NCI-H510A treated with DMSO at 0.1 percent for 48 hours (cell line): ENCODE results near the gene TK2.
"Not testable (repeated sequence)": the region's sequence is repeated elsewhere in the genome, so short reads cannot be mapped to it uniquely, and the experiment has no call there.

ENCODE experiments used
- DNase-seq: peaks from one replicate; lab custom pipeline; 2025; lab: John Stamatoyannopoulos, UW

Gene TK2

DNA sequence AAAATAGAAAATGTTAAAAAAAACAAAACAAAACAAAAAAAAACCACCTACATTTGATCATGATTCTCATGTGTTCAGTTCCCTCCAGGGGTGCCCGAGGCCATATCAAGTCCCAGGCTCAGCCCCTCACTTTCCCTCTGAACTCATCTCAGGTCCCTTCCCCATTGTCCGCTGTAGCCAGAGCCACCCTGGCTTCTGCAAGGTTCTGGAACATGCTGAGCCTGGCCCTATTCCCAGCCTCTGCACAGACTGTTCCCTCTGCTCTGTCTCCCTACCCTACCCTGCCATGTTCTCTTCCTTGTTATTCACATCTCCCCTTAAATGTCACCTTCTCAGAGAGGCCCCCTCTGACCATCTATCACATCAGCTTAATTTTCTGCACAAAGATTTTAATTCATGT is 46.9 kb downstream of the TK2 start:
- no peak for DNase-seq

DNA sequence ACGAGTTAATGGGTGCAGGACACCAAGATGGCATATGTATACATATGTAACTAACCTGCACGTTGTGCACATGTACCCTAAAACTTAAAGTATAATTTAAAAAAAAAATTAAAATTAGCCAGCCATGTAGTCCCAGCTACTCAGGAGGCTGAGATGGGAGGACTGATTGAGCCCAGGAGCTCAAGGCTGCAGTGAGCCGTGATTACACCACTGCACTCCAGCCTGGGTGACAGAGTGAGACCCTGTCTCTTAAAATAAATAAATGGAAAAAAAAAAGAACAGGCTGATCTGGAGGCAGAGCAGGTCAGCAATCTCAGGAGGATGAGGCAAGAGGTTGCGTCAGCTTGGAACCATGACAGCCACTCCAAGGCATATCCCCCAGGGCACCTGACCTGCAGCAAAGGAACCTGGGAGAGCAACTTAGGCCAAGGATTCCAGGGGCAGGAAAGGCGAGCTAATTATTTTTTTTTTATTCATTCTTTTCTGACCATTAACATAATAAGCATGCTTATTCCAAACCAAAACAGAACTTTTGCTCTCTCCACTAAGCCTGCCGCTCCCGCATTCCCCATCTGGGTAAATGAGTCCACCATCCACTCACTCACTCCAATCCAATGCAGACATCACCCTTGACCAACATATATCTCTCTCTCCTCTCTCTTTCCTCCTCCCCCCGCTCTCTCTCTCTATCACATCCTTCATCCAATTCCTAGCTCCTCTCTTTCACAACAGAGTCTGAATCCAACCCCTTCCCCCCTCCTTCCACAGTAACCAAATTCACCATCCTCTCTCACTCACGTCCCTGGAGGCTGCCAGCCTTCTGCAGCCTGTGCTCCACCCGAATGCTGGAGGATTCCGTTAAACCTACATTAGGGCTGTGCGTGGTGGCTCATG is 47.7 kb downstream of the TK2 start:
- no peak for DNase-seq

DNA sequence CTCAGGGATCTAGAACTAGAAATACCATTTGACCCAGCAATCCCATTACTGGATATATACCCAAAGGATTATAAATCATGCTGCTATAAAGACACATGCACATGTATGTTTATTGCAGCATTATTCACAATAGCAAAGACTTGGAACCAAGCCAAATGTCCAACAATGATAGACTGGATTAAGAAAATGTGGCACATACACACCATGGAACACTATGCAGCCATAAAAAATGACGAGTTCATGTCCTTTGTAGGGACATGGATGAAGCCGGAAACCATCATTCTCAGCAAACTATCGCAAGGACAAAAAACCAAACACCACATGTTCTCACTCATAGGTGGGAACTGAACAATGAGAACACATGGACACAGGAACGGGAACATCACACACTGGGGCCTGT is 48.4 kb downstream of the TK2 start:
- not testable (repeated sequence) for DNase-seq

DNA sequence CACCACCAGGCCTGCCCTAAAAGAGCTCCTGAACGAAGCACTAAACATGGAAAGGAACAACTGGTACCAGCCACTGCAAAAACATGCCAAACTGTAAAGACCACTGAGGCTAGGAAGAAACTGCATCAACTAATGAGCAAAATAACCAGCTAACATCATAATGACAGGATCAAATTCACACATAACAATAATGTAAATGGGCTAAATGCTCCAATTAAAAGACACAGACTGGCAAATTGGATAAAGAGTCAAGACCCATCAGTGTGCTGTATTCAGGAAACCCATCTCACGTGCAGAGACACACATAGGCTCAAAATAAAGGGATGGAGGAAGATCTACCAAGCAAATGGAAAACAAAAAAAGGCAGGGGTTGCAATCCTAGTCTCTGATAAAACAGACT is 52.0 kb downstream of the TK2 start:
- DNase-seq, result not testable (repeated sequence)

DNA sequence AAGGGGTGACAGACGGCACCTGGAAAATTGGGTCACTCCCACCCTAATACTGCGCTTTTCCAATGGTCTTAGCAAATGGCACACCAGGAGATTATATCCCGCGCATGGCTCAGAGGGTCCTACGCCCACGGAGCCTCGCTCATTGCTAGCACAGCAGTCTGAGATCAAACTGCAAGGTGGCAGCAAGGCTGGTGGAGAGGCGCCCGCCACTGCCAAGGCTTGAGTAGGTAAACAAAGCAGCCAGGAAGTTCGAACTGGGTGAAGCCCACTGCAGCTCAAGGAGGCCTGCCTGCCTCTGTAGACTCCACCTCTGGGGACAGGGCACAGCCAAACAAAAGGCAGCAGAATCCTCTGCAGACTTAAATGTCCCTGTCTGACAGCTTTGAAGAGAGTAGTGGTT is 53.7 kb downstream of the TK2 start:
- DNase-seq, result not testable (repeated sequence)

DNA sequence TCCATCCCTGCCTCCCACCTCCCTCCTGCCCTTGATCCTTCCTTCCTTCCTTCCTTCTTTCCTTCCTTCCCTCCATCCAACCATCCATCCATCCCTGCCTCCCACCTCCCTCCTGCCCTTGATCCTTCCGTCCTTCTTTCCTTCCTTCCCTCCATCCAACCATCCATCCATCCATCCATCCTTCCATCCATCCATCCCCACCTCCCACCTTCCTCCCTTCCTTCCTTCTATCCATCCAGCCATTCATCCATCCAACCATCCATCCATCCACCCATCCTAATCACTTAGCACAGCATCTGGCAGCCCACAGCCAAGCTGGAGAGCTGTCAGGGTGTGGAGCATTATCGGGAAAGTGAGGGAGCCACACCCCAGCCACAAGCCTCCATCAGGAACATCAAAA is 54.5 kb downstream of the TK2 start:
- no peak for DNase-seq

DNA sequence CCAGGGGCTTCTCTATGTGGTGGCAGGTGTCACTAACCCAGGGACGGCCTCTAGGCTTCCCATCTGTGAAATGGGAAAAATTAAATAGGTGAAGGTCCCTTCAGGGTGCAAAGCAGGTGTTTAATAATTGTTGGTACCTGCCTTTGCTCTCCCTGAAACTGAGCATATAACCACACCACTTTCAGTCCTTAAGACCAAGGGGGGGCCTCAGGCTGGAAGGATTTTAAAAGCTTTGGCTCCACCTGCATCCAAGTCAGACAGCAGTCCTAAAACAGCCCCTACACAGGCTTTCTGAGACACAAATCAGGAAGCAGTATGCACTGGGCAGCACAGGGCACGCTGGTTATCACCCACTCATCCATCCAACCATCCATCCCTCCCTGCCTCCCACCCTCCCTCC is 55.0 kb downstream of the TK2 start:
- no peak for DNase-seq

DNA sequence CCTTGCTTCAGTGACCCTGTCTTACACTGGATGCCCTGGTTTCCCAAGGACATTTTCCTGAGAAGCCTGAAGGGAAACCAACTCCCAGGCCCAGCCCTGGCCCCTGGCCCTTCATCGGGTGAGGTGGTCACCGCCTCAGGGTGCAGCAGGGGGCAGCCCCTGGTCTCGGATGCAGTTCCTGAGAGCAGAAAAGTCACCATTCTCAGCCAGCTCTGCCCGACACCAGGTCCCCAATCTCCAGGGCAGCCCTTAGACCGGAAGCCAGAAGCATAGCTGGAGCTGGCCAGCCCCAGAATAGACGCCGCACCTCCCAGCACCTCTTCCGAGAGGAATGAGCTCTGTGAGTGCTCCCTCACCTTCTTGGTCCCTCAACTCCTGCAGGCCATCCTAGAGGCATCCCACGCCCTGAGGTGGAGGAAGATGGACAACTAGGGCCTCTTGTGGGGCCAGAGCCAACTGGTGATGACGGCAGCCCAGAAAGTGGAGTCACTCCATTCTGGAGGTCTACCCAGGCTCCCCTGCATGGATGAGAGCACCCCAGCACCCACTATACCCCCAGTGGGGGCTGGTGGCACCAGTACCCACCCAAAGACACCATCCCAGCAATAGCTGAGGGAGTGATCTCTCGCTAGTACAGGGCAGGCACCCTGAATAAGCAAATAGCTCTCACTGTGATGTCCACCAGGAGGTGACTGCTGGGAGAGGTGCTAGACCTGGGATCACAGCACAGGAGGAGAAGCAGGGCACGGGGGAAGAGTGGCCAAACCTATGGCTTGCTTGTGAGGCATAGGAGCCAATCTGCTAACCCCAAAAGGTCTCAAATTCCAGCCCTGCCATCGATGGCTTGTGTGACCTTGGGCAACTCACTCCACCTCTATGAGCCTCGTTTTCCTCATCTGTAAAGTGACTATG is 56.2 kb downstream of the TK2 start:
- no peak for DNase-seq

DNA sequence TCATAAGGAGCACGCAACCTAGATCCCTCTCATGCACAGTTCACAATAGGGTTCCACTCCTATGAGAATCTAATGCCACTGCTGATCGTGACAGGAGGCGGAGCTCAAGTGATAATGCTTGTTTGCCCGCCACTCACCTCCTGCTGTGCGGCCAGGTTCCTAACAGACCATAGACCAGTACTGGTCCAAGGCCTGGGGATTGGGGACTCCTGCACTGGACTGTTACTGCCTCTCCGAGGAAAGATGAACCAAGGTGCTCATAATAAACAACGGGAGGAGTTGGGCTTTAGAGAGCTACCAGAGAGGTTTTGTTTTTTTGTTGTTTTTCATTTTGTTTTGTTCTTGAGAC is 58.2 kb downstream of the TK2 start:
- DNase-seq, result no peak

DNA sequence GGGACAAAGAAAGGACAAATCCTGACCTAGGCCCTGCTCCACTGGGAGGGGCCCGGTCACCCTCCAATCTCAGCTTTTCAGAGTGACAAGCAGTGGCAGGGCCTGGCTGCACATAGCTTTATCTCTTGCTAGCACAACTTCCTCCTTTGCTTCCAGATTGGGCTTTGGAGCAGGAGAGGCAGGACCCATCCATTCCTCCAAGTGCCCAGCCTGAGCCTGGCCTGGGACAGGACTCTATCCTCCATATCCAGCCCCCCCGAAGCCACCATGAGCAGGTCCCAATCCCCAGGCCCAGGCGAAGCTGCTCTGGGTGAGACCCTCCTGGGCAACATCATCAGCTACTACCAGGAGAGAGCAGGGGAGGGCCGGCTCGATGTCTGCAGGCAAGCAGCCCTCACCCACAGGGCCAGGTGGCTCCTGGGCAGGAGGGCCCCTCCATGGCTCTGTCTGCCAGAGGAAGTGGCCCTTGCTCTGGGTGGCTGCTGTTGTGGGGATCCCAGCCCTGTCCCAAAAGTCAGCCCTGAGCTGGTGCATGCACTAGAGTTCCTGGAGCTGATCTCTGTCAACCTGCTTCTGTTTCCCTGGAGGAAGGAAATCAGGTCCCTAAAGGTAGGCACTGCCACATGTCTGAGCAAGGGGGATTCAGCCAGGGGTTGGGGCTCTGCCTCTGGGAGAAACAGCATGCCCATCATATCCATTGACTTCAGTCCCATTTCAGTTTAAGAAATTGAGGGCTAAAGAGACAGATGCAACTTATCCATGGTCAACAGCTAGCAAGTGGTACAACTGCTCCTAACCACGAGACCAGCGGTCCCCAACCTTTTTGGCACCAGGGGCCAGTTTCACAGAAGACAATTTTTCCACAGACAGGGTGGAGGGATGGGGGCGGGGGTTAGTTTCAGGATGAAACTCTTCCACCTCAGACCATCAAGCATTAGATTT is 58.9 kb downstream of the TK2 start:
- DNase-seq, result no peak

DNA sequence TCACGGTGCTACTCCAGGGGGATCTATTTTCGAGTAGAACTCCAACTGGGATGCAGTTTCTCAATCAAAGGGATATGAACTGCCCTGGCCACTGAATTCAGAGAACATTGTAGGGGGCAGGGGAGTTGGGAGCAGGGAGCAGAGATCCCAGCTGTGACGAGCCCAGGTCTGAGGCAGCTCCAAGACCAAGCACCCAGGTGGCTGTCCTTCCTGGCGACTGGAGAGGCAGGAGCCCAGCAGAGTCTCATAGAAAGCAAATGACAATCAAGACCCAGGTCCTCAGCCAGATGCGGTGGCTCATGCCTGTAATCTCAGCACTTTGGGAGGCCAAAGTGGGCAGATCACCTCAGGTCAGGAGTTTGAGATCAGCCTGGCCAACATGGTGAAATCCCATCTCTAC is 60.1 kb downstream of the TK2 start:
- no peak for DNase-seq

DNA sequence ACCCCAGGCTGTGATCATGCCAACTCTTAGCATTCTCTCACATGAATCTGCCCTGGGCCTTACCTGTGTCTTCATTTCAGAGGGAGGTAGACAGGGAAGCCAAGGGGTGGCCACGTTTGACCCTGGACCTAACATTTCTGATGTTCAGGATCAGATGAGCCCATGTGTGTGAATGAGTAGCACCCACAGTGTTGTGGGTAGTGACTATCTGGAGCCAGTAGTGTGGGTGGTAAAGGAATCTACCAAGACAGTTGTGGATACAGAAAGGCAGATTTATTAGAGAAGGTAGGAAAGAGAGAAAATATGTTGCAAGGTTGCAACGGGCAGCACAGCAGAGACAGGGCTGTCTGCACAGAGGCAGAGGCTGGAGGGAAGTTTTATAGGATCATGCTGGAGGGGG is 60.5 kb downstream of the TK2 start:
- no peak for DNase-seq

DNA sequence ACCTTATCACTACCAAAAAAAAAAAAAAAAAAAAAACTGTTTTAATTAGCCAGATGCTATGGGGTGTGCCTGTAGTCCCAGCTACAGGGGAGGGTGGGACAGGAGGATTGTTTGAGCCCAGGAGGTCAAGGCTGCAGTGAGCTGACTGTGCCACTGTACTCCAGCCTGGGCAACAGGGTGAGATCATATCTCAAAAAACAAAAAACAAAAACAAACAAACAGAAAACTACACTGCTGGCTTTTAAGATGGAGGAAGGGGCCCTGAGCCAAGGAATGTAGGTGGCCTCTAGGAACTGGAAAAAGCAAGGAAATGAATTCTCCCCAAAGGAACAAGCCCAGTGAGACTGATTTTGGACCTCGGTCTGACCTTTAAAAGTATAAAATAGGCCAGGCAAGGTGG is 61.4 kb downstream of the TK2 start:
- no peak for DNase-seq

DNA sequence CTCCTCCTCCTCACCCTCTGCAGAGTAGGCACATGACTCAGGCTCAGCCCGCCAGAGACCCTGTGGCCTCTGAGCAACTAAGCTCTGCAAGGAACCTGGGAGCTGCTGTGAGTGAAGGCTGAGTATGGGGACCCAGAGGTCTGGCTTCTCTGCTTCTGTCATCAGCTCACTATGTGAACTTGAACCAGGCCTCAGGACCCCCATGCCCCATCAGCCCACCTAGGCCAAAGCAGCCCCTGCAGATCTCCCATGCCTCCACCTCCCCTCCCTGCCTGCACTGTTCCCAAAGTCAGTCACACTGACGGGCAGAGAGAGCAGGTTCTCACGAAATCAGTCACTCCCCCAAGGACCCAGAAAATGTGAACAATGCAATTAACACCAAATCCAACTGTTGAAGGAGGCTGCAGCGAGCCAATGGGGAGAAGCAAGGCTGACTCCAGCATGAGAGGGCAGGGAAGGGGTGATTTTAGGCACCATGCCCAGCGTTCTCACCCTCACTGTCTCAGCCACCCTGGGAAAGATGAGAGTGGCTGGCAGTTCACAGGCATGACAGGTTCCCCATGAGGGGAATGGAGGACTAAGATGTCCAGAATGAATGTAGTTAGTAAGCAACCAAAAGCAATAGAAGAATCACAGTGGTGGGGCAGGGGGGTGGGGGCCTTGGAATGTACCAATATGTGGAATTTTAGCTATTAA is 62.2 kb downstream of the TK2 start:
- no peak for DNase-seq

DNA sequence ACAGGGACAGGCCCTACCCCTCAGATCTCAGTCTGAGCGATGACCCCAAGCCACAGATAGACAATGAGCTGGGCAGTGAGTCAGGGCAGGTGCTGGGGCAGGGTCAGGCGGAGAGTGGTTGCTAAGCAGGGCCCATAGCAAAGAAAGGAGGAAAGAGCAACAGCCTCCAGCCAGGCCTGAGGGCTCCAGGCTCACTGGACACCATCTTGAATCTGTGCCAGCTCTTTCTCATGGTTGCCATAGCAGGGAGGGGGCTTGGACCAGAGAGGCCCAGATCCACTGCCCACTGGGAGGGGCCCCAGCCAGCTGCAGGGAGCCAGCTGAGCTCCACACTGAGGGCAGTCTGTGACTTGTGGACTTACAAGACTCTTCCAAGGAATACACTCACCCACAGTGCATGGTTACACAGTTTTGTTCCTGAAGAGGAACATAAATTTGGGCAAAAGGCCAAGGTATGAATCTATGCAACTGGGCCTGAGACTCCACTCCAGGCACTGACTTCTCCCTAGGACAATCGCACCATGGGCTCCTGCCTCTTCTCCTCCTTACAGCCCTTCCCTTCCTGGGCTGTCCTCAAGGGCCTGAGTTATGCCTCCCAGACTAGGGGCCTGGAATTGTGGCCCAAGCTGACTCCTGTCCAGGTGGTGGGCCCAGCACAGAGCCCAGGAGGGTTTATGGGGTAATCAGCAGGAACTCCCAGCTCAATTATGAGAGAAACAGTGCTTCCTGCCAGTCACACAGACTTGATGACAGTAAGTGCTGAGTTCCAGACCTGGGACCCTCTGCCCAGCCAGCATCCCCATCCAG is 62.9 kb downstream of the TK2 start:
- no peak for DNase-seq

DNA sequence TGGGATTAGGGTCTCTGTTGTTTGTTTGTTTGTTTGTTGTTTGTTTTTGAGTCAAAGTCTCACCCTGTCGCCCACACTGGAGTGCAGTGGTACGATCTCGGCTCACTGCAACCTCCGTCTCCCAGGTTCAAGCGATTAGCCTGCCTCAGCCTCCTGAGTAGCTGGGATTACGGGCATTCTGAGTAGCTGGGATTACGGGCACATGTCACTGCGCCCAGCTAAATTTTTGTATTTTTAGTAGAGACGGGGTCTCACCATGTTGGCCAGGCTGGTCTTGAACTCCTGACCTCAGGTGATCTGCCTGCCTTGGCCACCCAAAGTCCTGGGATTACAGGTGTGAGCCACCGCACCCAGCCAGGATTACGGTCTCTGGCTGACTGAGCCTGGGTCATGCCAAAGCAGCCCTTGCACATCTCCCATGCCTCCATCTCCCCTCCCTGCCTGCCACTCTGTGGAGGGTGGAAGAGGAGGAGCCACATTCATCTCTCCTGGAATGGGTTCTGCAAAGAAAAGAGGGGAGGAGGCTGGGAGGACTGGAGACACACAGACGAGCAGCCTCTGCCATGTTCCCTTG is 63.6 kb downstream of the TK2 start:
- no peak for DNase-seq

DNA sequence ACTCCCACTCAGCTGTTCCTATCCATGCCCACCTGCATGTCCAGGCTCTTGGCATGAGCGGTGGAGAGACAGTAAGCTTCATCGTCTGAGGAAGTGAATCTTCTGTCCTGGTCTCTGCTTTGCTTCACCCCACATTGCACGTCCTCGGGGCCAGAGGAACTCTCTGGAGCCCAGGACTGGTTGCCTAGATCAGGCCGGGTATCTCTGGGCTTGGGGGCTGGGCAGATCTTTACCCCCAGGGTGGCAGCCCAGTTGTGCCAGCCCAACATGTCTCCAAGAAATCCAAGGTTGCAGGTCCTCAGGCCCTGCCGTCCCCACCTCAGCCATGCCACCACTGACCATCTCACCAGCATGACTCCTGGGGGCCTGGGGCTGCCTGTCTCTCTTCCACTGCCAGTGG is 64.5 kb downstream of the TK2 start:
- DNase-seq, result no peak

DNA sequence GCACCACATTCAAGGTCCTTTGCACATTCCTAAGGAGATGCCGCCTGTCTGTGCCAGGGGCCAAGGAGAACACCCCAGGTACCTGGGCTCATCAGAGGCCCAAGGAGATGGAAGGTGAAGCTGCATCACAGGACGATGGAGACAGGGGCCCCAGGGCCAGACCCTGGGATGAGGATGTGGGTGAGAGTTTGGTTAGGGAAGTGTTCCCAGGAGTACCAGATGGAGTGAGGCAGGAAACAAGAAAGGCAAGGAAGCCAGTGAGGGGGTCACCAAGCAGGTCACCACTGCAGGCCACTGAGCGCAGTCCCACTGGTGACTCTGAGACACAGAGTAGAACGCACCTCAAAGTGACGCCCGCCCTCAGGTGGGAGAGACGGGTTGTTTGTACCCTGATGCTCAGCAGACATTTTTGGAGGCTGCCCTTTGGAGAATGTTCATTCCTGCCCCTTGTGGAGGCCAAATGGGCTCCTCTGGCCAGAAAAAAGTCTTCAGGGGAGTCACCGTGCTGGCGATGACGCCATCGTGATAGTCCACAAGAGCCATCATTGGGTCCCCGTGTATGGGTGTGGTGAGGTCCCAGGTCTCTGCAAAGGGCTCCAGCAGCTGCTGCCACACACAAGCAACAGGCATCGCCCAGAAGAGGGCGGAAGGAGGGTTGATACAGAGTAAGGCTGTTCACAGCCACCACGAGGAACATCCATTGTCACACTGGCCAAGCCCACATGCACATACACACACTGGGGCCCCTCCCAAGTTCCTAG is 65.3 kb downstream of the TK2 start:
- DNase-seq, result no peak

DNA sequence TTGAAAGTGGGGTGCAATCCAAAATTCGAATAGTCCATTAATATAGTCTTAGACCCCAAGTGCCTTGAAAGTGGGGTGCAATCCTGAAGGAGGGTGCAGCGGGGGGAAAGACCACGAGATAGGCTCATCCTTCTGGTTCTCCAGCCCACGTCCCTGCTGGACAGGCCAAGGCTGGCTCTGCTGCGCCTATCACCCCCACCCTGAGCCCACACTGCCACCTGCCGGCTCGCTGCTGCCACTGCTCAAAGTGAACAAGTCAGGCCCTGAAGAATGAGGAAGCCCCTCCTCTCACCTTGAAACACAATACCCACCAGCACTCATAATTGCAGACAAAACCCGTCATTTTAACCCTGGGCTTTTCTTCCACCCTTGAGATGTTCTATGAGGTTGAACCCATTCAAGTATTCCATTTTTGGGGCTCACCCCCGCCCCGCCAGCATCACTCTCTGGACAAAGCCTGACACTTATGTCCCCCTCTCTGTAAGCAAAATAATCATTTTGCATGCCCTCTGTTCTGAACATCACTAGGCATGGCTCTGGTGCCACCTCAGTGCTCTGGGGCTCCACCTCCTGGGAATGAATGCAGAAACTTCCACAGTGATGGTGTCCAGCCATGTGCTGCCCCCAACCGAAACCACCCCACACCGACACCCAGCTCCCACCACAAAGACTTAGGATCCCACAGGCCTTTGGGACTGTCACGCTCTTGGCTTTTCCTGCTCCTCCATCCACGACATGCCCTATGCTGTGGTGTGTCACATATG is 66.1 kb downstream of the TK2 start:
- peak; percentile 40 for DNase-seq
